Measurements from ENCODE around the gene BHLHE40. TPM values are rescaled to one million over a fixed set of nuclear protein-coding genes. Genes with fewer than 3 reads are reported as not detected.

BHLHE40 gene
- total RNA-seq, 4 donors from 2014 or later = 16.8 to 55.5 (median 29.9) TPM

DNA sequence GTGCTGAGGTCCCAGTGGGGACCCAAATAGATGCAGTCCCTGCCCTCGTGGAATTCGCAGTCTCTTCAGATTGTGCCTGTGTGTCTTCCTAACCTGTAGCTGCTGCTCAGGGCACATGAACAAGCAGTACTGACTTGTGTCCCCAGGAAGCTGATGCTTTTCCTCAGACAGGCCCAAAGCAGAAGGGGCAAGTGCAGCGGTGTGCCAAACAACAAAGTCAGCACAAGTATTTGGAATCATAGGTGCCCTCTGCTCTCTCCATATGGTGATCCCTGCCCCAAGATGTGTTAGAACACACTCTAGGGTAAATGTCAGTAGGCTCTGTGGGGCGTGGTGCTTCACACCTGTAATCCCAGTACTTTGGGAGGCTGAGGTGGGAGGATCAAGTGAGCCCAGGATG lies 21.9 kb downstream of the BHLHE40 start:
- TF ChIP-seq, protein P1, sequence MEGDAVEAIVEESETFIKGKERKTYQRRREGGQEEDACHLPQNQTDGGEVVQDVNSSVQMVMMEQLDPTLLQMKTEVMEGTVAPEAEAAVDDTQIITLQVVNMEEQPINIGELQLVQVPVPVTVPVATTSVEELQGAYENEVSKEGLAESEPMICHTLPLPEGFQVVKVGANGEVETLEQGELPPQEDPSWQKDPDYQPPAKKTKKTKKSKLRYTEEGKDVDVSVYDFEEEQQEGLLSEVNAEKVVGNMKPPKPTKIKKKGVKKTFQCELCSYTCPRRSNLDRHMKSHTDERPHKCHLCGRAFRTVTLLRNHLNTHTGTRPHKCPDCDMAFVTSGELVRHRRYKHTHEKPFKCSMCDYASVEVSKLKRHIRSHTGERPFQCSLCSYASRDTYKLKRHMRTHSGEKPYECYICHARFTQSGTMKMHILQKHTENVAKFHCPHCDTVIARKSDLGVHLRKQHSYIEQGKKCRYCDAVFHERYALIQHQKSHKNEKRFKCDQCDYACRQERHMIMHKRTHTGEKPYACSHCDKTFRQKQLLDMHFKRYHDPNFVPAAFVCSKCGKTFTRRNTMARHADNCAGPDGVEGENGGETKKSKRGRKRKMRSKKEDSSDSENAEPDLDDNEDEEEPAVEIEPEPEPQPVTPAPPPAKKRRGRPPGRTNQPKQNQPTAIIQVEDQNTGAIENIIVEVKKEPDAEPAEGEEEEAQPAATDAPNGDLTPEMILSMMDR (IDR thresholded peaks at IDR 0.05; ENCODE audit: low read depth) = no peak

DNA sequence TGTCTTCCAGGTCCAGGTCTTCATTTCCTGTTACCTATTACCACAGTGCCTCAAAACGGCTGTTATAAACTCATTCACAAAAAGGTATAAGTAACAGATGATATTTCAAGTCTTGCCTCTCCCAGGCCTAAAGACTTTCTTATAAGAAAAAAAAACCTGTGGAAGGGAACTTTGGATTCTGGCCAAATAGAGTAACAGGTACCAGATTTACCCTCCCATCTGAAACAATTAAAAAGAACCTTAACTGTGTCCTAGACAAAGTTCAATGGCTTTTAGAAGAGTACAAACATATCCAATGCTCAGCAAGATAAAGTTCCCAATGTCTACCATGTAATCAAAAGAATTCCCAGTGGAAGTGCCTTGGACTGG lies 22.6 kb downstream of the BHLHE40 start:
- TF ChIP-seq, protein P1 (IDR thresholded peaks at IDR 0.05; ENCODE audit: low read depth) = no peak

DNA sequence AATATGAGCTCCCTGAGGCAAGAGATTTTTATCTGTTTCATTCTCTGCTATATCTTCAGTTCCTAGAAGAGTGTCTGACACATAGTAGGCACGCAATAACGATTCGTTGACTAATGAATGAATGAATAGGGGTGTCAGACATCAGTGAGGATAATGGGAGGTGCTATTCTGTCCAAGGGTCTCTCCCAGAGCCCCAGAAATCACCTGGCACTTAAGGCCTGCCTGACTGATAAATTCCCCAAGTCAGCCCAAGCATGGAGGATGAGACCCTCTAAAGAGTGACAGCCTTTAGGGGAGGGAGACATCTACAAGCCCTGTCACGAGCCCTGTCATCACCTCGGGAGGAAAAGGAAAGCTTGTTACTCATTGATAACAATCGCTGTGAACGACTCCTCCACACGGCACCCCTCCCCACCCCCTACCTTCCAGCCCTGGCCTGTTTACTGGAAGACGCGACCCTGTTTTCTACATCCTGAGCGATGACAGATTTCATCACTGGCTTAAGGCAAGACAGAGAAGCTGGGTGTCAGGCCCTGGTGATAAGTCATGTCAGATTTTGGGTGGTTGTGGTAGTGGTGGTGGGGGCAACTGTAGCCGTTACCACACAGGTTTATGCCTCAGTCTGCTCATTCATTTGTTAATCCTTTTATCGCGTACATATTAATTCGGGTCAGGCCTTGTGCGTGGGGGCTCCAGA lies 23.1 kb downstream of the BHLHE40 start:
- TF ChIP-seq, protein P1 (IDR thresholded peaks at IDR 0.05; ENCODE audit: low read depth) = no peak

DNA sequence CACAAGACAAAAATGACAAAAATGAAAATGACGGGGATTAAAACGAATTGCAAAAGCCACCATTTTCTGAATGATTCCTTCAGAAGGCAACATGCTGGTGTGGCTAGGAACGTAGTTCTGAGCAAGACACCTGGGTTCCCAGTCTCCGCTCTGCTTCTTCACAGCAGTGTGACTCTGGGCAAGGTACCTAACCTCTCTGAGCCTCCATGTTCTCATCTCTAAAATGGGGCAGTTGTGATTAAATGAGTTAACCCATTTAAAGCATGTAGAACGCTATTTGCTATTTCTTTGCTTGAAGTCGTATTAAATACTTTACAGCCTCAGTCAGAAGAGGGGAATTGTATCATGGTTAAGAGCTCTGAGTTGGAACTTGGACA lies 23.6 kb downstream of the BHLHE40 start:
- TF ChIP-seq, protein P1 (IDR thresholded peaks at IDR 0.05; ENCODE audit: low read depth) = no peak

DNA sequence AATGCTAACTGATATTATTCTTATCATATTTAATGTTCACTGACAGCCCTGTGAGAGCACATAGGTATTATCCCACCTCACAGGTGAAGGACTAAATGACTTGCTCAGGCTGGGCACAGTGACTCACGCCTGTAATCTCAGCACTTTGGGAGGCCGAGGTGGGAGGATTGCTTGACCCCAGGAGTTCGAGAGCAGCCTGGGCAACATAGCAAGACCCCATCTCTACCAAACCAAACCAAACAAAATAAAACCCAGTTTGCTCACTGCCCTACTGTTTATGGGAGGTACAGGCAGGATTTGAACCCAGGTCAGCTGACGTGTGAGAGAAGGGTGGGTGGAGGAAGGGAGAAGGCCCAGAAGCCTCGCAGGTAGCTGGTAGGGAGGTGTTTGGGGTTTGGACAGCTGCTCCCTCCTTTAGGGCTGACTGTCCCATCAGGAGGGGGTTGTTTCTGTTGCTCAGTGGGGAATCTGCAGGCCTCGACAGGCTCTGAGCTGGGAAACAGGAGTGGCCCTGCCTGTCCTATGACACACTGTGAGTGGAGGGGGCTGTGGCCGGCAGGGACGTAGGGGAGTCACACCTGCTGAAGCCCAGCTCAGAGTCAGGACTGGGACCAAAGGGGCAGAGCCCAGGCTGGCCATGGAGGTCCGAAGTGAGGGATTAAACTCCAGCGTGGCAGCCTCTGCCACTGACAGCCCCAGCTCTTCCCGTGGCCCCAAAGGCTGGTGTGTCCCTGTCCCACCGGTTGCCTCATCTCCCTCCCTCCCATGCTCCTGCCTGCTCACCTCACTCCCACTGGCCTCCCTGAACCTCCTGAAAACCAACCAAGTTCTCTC lies 25.3 kb downstream of the BHLHE40 start:
- TF ChIP-seq, protein P1 (IDR thresholded peaks at IDR 0.05; ENCODE audit: low read depth) = no peak

DNA sequence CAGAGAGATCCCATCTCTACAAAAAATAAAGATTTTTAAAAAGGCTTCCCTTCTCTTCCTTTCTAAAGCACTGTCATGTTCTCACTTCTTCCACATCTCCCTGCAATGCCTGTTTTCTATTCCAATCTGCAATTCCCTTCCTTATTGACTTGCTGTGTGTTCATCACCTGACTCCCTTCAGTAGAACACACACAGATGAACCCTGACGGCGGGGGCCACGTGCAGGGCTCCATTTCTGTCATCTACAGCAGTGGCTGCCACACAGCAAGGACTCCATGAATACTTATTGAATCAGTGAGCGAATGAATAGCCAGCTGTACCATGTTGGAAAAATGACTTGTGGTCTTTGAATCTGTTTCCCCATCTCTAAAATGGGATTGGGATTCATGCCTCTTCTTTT lies 26.1 kb downstream of the BHLHE40 start:
- TF ChIP-seq, protein P1 (IDR thresholded peaks at IDR 0.05; ENCODE audit: low read depth) = no peak

DNA sequence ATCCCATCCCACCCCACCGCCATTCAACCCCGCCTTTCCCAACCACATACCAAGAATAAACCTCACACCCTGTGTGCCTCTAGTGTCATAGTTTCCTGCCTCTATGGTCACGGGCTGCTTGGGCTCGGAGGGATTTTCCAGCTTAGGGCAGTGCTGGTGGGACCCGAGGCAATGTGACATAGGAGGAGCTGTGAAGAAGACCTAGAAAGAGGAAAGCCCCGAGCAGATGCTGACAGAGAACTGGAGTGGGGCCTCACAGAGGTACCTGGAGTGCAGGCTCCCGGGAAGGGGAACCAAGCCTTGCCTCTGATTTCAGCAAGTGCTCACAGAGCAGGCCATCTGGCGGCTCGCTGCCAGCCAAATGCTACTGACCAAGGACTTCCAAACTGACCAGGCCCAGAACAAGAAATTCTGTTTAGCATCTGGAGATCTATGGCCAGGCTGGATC lies 27.5 kb downstream of the BHLHE40 start:
- TF ChIP-seq, protein P1 (IDR thresholded peaks at IDR 0.05; ENCODE audit: low read depth) = no peak
